Esophagus (tissue), 2 donors: ENCODE results near the gene CCDC12. TPM values are rescaled to one million over a fixed set of nuclear protein-coding genes. Genes with fewer than 3 reads are reported as not detected.
A peak's percentile ranks its signal among the peaks of the same experiment; 100 is the strongest.

ENCODE experiments used
- H3K27ac ChIP-seq, 2 donors: one replicate each; pipeline ENCODE4 v1.5.1; 2013; ENCODE audit warnings: low read depth in 2 of 2, mild to moderate bottlenecking in 2 of 2, inconsistent platforms in 1 of 2, low read length in 1 of 2, moderate library complexity in 1 of 2
- H3K27me3 ChIP-seq, 2 donors: one replicate each; pipeline ENCODE4 v1.6.1; 2013; ENCODE audit warnings: low read length in 2 of 2, control low read depth in 1 of 2, mild to moderate bottlenecking in 1 of 2; ENCODE audit not compliant: insufficient read depth in 2 of 2, control insufficient read depth in 1 of 2
- H3K36me3 ChIP-seq, 2 donors: one replicate each; pipeline ENCODE4 v1.6.1; 2013; ENCODE audit warnings: low read length in 1 of 2; ENCODE audit not compliant: control insufficient read depth in 2 of 2, insufficient read depth in 2 of 2
- H3K4me1 ChIP-seq, 2 donors: one replicate each; pipeline ENCODE4 v1.6.1; 2013; ENCODE audit warnings: low read length in 1 of 2; ENCODE audit not compliant: control insufficient read depth in 2 of 2, insufficient read depth in 2 of 2
- H3K4me3 ChIP-seq, 2 donors: one replicate each; pipeline ENCODE4 v1.5.1; 2013; ENCODE audit warnings: low read length in 2 of 2, mild to moderate bottlenecking in 2 of 2, low read depth in 1 of 2, moderate library complexity in 1 of 2
- H3K9me3 ChIP-seq, 2 donors: one replicate each; pipeline ENCODE4 v1.6.1; 2013; ENCODE audit warnings: mild to moderate bottlenecking in 2 of 2, low read depth in 1 of 2, low read length in 1 of 2, moderate library complexity in 1 of 2; ENCODE audit not compliant: control insufficient read depth in 2 of 2, insufficient read depth in 1 of 2
- WGBS, 2 donors: extraction: QIAGEN DNeasy Blood & Tissue Kit; methylation state at CpG; one replicate each; pipeline ENCODE4 v1.1.7; 2013; 5-methylcytosine and 5-hydroxymethylcytosine counted together
- polyA plus RNA-seq, 2 donors: library from polyadenylated mRNA; stranded (reverse); fragments of 200-250 nt; gene quantifications; one replicate each; pipeline ENCODE4 v1.2.3, GENCODE V29; 2013
- donor health status: healthy with polysubstance abuse.
- donor health status: Bipolar disorder and iron deficiency.

Gene CCDC12
- polyA plus RNA-seq, 2 donors = 82.5 to 90.1 TPM

- WGBS, 2 donors = 52 to 80% methylated on average over 5 of the region's 5 CpGs
- Histone ChIP-seq H3K36me3 (no peaks in the 10 kb centered on the region), H3K27me3 (peaks cover 0 to 12% of the 10 kb centered on the region in 2 donors), H3K9me3 (no peaks in the 10 kb centered on the region), H3K4me3 (no peak overlapping the region), H3K27ac (no peak overlapping the region), H3K4me1 (peaks cover 3 to 6% of the 10 kb centered on the region in 2 donors)
Measured at GRCh38 chr3:46884427-46884826, 92.1 kb downstream of the CCDC12 start.

- Histone ChIP-seq H3K4me3 (no peak overlapping the region), H3K27me3 (peaks cover 0 to 12% of the 10 kb centered on the region in 2 donors), H3K4me1 (peaks cover 3 to 6% of the 10 kb centered on the region in 2 donors), H3K9me3 (no peaks in the 10 kb centered on the region), H3K27ac (no peak overlapping the region), H3K36me3 (no peaks in the 10 kb centered on the region)
- WGBS, 2 donors = 65 to 74% methylated on average over 4 of the region's 4 CpGs
Measured at GRCh38 chr3:46883830-46884185, 92.7 kb downstream of the CCDC12 start.

DNA sequence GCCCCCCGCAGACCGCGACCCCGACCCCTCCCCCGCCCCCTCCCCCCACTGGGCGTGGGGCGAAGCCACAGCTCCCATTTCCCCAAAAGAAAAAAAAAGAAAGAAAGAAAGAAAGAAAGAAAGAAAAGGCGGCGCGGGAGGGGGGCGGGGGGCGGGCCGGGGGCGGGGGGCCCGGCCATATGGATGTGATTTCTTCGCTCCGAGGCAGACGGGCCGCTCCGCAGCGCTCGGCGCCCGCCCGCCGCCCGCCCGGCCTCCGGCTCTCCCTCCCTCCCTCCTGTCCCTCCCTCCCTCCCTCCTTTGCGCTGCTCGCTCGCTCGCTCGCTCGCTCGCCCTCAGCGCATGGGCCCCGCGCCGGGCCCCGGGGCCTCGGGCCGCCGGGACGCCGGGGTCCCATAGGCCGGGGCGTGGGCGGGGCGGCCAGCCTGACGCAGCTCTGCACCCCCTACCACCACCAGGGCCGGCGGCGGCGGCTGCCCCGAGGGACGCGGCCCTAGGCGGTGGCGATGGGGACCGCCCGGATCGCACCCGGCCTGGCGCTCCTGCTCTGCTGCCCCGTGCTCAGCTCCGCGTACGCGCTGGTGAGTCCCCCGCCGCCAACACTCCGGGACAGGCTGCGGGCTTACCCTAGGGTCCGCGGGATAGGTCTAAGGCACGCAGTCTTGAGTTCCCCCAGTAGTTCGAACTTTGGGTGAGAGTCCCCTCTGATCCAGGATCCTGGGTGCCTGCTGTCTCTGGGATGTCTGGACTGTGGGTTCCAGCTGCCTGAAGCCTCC is 93.3 kb downstream of the CCDC12 start:
- no peaks in the 10 kb centered on the region for H3K9me3 ChIP-seq
- H3K36me3 ChIP-seq = no peaks in the 10 kb centered on the region
- H3K4me1 ChIP-seq = peaks cover 3 to 6% of the 10 kb centered on the region in 2 donors
- peak overlapping the region; percentile 1 to 51 for H3K4me3 ChIP-seq
- 5 to 8% methylated on average over 30 to 71 of the region's 78 CpGs for WGBS, 2 donors
- peaks cover 0 to 12% of the 10 kb centered on the region in 2 donors for H3K27me3 ChIP-seq
- H3K27ac ChIP-seq = no peak overlapping the region

- H3K9me3 ChIP-seq = no peaks in the 10 kb centered on the region
- peaks cover 3 to 6% of the 10 kb centered on the region in 2 donors for H3K4me1 ChIP-seq
- H3K4me3 ChIP-seq = peak overlapping the region; percentile 28 to 51
- H3K27ac ChIP-seq = peak overlapping the region; percentile 44 to 54
- WGBS, 2 donors = 1 to 2% methylated on average over 64 to 72 of the region's 72 CpGs
- H3K36me3 ChIP-seq = no peaks in the 10 kb centered on the region
- peaks cover 0 to 12% of the 10 kb centered on the region in 2 donors for H3K27me3 ChIP-seq
Measured at GRCh38 chr3:46882377-46883053, 94.0 kb downstream of the CCDC12 start.

GRCh38 chr3:46881596-46882376 is 94.8 kb downstream of the CCDC12 start:
- peak overlapping the region; percentile 28 to 51 for H3K4me3 ChIP-seq
- H3K36me3 ChIP-seq = no peaks in the 10 kb centered on the region
- H3K27ac ChIP-seq = peak overlapping the region; percentile 44 to 54
- 2% methylated on average over 65 to 83 of the region's 83 CpGs for WGBS, 2 donors
- peaks cover 3 to 6% of the 10 kb centered on the region in 2 donors for H3K4me1 ChIP-seq
- peaks cover 0 to 12% of the 10 kb centered on the region in 2 donors for H3K27me3 ChIP-seq
- H3K9me3 ChIP-seq = no peaks in the 10 kb centered on the region

GRCh38 chr3:46880884-46881595 is 95.5 kb downstream of the CCDC12 start:
- Histone ChIP-seq H3K27me3 (peaks cover 0 to 12% of the 10 kb centered on the region in 2 donors), H3K4me1 (peaks cover 3 to 6% of the 10 kb centered on the region in 2 donors), H3K36me3 (no peaks in the 10 kb centered on the region), H3K4me3 (peak overlapping the region; percentile 27 to 51), H3K9me3 (no peaks in the 10 kb centered on the region), H3K27ac (no peak overlapping the region)
- WGBS, 2 donors = 40 to 41% methylated on average over 28 to 29 of the region's 29 CpGs

- H3K27ac ChIP-seq = no peak overlapping the region
- H3K4me3 ChIP-seq = no peak overlapping the region
- H3K9me3 ChIP-seq = no peaks in the 10 kb centered on the region
- WGBS, 2 donors = 56 to 61% methylated on average over 2 of the region's 2 CpGs
- peaks cover 5 to 6% of the 10 kb centered on the region in 2 donors for H3K4me1 ChIP-seq
- no peaks in the 10 kb centered on the region for H3K36me3 ChIP-seq
- peaks cover 0 to 9% of the 10 kb centered on the region in 2 donors for H3K27me3 ChIP-seq
Measured at GRCh38 chr3:46878781-46879436, 97.6 kb downstream of the CCDC12 start.

DNA sequence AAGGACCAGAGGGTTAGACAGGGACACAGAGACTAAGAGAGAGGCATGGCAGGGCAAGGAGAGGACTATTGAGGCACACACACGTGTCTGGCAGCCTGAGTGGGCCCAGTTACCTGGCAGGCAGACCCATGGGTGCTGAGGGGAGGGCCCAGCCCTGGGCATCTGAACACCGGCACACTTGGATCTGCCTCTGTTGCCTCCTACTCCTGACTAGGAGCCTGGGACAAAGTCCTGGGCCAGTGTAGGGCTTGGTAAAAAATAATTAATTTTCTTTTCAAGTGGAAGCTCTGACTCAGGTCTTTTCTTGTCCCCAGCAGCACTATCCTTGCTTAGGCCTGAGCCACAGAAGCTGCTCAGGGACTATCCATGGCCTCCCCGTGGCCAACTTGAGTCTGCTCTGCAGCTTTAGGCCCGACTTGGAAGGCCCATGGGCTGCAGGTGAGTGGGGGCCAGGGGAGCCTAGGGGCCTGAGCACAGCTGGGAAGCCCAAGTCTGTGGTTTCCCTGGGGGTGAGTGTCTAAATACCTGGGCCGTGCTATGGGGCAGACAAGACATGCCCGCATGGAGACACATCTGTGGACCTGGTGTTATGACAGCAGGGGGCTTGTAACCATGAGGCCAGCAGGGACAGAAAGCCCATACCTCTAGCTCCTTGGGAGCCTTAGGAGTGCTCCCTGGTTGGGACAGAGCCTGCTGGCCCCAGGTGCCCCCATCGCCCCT is 99.0 kb downstream of the CCDC12 start, which contains the start of gene PTH1R:
Gene PTH1R (plus strand): TSS at position 316 of the 720 bp plus-strand sequence. CDS start 5,839 bp downstream, outside the sequence.
- Histone ChIP-seq H3K4me1 (peaks cover 2 to 10% of the 10 kb centered on the region in 2 donors), H3K27me3 (peaks cover 0 to 1% of the 10 kb centered on the region in 2 donors), H3K36me3 (no peaks in the 10 kb centered on the region), H3K9me3 (no peaks in the 10 kb centered on the region), H3K4me3 (no peak within 1 kb of the TSS), H3K27ac (no peak within 1 kb of the TSS)
- 74 to 75% methylated on average over 6 to 7 of the region's 7 CpGs for WGBS, 2 donors
